Measurements from ENCODE around the gene CCDC17. TPM values are rescaled to one million over a fixed set of nuclear protein-coding genes. Genes with fewer than 3 reads are reported as not detected.

CCDC17 gene
- polyA plus RNA-seq (2011; rRNA removed) (0.19 TPM in 2 replicates), polyA minus RNA-seq (2011; rRNA and poly(A)+ RNA removed) (1.5 and 1.7 TPM in 2 replicates)

DNA sequence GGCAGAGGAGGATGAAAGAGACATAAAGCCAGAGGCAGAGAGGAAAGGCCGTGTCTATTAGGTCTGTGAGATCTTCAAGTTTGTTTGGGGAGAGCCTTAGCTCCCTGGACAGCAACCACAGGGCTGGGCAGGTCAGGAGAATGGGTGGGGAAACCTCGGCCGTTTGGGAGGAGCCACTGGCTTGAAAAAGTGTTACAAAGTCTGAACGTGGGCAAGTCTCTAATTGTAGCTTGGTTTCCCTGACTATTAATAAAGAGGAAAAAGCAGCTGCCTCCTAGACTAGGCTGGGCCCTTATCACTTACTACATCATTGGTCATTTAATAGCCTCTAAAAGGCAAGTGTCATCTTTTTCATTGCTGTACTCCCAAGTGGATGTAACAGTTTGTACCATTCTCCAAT, at the start of gene CCDC17:
Gene CCDC17 (minus strand): TSS at position 83 of the 400 bp plus-strand sequence. CDS start 145 bp downstream, outside the sequence.
- Histone ChIP-seq H3K27ac (ENCODE audit: low read depth, low read length) (no peak within 1 kb of the TSS), H3K4me3 (ENCODE audit: low read depth, low read length) (no peak within 1 kb of the TSS), H3K27me3 (ENCODE audit: control insufficient read depth, insufficient read depth, low read length) (no peaks in the 10 kb centered on the region), H3K9me3 (ENCODE audit: control insufficient read depth, insufficient read depth, low read length) (peaks cover 6% of the 10 kb centered on the region; the same call in 1 of the 2 replicates)
- TF ChIP-seq, protein P1, sequence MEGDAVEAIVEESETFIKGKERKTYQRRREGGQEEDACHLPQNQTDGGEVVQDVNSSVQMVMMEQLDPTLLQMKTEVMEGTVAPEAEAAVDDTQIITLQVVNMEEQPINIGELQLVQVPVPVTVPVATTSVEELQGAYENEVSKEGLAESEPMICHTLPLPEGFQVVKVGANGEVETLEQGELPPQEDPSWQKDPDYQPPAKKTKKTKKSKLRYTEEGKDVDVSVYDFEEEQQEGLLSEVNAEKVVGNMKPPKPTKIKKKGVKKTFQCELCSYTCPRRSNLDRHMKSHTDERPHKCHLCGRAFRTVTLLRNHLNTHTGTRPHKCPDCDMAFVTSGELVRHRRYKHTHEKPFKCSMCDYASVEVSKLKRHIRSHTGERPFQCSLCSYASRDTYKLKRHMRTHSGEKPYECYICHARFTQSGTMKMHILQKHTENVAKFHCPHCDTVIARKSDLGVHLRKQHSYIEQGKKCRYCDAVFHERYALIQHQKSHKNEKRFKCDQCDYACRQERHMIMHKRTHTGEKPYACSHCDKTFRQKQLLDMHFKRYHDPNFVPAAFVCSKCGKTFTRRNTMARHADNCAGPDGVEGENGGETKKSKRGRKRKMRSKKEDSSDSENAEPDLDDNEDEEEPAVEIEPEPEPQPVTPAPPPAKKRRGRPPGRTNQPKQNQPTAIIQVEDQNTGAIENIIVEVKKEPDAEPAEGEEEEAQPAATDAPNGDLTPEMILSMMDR (IDR thresholded peaks at IDR 0.05; ENCODE audit: low read depth, low read length), result no peak
- ChIA-PET POLR2A (no interaction called here), CTCF (no interaction called here)
- DNase-seq (ENCODE audit: low read depth, low spot score), result no peak

DNA sequence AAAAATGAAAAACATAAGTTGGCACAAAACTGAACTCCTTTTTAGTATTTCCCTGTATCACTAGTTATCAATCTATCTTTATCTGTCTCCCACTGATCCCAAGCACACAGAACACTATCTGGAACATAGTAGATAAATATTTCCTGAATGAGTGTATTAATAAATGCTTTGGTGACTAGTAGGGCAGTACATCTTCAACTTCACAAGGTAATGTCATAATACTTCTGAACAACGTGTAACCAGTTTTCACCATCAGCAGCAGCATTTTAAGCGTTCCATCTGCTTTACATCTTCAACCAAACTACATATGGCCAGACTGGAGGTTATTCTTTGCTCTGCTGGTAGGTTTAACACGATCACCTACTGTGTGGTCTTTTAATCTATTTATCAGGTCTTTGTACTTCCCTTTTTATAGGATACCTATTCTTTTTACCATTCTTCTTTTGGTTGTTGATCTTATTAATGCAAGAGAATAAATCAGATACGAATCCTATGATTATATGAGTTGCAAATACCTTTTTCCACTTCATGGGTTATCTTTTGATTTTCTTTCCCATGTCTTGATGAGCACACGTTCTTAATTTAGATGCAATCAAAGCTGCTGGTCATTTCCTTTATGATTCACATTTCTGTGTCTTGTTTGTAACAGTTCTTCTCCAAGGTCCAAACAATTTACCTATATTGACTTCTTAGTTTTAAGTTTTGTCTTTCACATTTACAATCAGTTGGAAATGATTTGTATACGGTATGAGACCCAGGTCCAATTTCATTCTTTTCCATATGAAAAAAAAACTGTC, 46.2 kb upstream of the CCDC17 start:
- no peak overlapping the region for H3K4me3 ChIP-seq (ENCODE audit: low read depth, low read length)
- CTCF ChIA-PET, result interaction anchor here (0.6 to 1.3 kb wide), 5 partner anchors 12 to 1695 kb away, joined by 3 to 6 read pairs (median 5); no protein-coding TSS in a partner anchor
- TF ChIP-seq, protein P1 (IDR thresholded peaks at IDR 0.05; ENCODE audit: low read depth, low read length), result no peak
- no peaks in the 10 kb centered on the region for H3K27me3 ChIP-seq (ENCODE audit: control insufficient read depth, insufficient read depth, low read length)
- H3K9me3 ChIP-seq (ENCODE audit: control insufficient read depth, insufficient read depth, low read length), result no peaks in the 10 kb centered on the region; the same call in 1 of the 2 replicates
- POLR2A ChIA-PET, result interaction anchor here (1.5 kb wide), 1 partner anchor 16 kb away, joined by 3 read pairs; the partner anchor contains the start of gene GPBP1L1
- DNase-seq (ENCODE audit: low read depth, low spot score), result no peak
- H3K27ac ChIP-seq (ENCODE audit: low read depth, low read length), result no peak overlapping the region

DNA sequence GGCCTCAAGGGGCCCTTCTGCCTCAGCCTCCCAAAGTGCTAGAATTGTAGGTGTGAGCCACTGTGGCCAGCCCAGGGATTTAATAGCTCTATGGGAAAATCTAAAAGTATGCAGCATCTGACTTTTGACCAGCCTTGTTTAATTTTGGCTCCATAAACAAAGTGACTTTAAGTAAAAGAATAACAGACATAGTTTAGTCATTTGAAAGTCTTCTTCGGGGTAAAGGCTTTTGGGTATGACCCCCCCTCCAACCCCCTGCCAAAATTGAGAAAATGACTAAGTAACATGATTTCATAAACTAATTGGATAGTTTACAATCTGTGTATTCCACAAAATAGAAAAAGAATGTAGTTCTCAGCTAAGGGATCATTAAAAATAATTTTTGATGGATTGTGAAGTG, 45.5 kb upstream of the CCDC17 start:
- Histone ChIP-seq H3K4me3 (ENCODE audit: low read depth, low read length) (no peak overlapping the region), H3K27me3 (ENCODE audit: control insufficient read depth, insufficient read depth, low read length) (no peaks in the 10 kb centered on the region), H3K9me3 (ENCODE audit: control insufficient read depth, insufficient read depth, low read length) (no peaks in the 10 kb centered on the region; the same call in 1 of the 2 replicates), H3K27ac (ENCODE audit: low read depth, low read length) (peak overlapping the region; percentile 65)
- TF ChIP-seq, protein P1 (IDR thresholded peaks at IDR 0.05; ENCODE audit: low read depth, low read length), result no peak
- no peak for DNase-seq (ENCODE audit: low read depth, low spot score)
- ChIA-PET POLR2A (interaction anchor here (1.4 to 1.5 kb wide), 2 partner anchors 17 to 147 kb away, joined by 3 to 4 read pairs; partner anchors contain the start of genes GPBP1L1 and PRDX1), CTCF (interaction anchor here (0.6 to 1.3 kb wide), 3 partner anchors 13 to 174 kb away, joined by 3 to 5 read pairs (median 4); no protein-coding TSS in a partner anchor)

DNA sequence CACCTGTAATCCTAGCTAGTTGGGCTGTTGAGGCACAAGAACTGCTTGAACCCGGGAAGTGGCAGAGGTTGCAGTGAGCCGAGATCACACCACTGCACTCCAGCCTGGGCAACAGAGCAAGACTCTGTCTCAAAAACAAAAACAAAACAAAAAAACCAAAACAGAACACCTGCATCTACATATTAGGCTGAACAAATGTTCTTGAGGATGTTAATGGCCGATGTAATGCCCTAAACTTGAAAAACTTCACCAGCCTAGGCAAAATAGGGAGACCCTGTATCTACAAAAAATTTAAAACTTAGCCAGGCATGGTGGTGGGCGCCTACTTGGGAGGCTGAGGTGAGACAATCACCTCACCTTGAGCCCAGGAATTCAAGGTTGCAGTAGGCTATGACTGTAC, 44.7 kb upstream of the CCDC17 start:
- TF ChIP-seq, protein P1 (IDR thresholded peaks at IDR 0.05; ENCODE audit: low read depth, low read length), result no peak
- Histone ChIP-seq H3K27me3 (ENCODE audit: control insufficient read depth, insufficient read depth, low read length) (no peaks in the 10 kb centered on the region), H3K4me3 (ENCODE audit: low read depth, low read length) (no peak overlapping the region), H3K9me3 (ENCODE audit: control insufficient read depth, insufficient read depth, low read length) (no peaks in the 10 kb centered on the region; the same call in 1 of the 2 replicates), H3K27ac (ENCODE audit: low read depth, low read length) (no peak overlapping the region)
- DNase-seq (ENCODE audit: low read depth, low spot score), result no peak
- ChIA-PET CTCF (no interaction called here), POLR2A (interaction anchor here (1.4 to 1.5 kb wide), 2 partner anchors 18 to 147 kb away, joined by 3 to 4 read pairs; partner anchors contain the start of genes GPBP1L1 and PRDX1)
